ENCODE data around the gene NIPA2. TPM values are rescaled to one million over a fixed set of nuclear protein-coding genes. Genes with fewer than 3 reads are reported as not detected.

NIPA2 gene
- total RNA-seq, 2 experiments from 2014 or later: 53.9 to 72.2 TPM

GRCh38 chr15:22810033-22810852 is 28.2 kb upstream of the NIPA2 start:
- ATAC-seq (no peak), DNase-seq (no peak)
- Mint-ChIP-seq H3K27ac (peak overlapping the region; percentile 9), H3K4me3 (no peak overlapping the region), H3K27me3 (no peaks in the 10 kb centered on the region), H3K36me3 (peaks cover 3% of the 10 kb centered on the region), H3K9me3 (ENCODE audit: low read depth) (no peaks in the 10 kb centered on the region), H3K4me1 (peaks cover 5% of the 10 kb centered on the region)
- CTCF ChIA-PET: interaction anchor here (1.4 kb wide), 1 partner anchor 10 kb away, joined by 3 read pairs; no protein-coding TSS in a partner anchor

- CTCF ChIA-PET: interaction anchor here (1.4 kb wide), 1 partner anchor 9 kb away, joined by 3 read pairs; no protein-coding TSS in a partner anchor
- Mint-ChIP-seq H3K4me3 (no peak overlapping the region), H3K27ac (no peak overlapping the region), H3K27me3 (no peaks in the 10 kb centered on the region), H3K4me1 (peaks cover 5% of the 10 kb centered on the region), H3K36me3 (peaks cover 5% of the 10 kb centered on the region), H3K9me3 (ENCODE audit: low read depth) (no peaks in the 10 kb centered on the region)
- no peak for DNase-seq
- ATAC-seq: no peak
Measured at GRCh38 chr15:22810853-22811338, 27.6 kb upstream of the NIPA2 start.

- Mint-ChIP-seq H3K4me1 (peaks cover 5% of the 10 kb centered on the region), H3K27me3 (no peaks in the 10 kb centered on the region), H3K9me3 (ENCODE audit: low read depth) (no peaks in the 10 kb centered on the region), H3K36me3 (peaks cover 6% of the 10 kb centered on the region), H3K27ac (no peak overlapping the region), H3K4me3 (no peak overlapping the region)
- ATAC-seq (no peak), DNase-seq (no peak)
- CTCF ChIA-PET: no interaction called here
Measured at GRCh38 chr15:22811640-22812039, 26.8 kb upstream of the NIPA2 start.

GRCh38 chr15:22813844-22814243 is 24.6 kb upstream of the NIPA2 start:
- H3K36me3 Mint-ChIP-seq: peaks cover 4% of the 10 kb centered on the region
- ATAC-seq (no peak), DNase-seq (no peak)
- no peak overlapping the region for H3K27ac Mint-ChIP-seq
- CTCF ChIA-PET: no interaction called here
- H3K27me3 Mint-ChIP-seq: no peaks in the 10 kb centered on the region
- H3K4me3 Mint-ChIP-seq: no peak overlapping the region
- H3K4me1 Mint-ChIP-seq: peaks cover 5% of the 10 kb centered on the region
- no peaks in the 10 kb centered on the region for H3K9me3 Mint-ChIP-seq (ENCODE audit: low read depth)

- H3K9me3 Mint-ChIP-seq (ENCODE audit: low read depth): no peaks in the 10 kb centered on the region
- no peaks in the 10 kb centered on the region for H3K4me1 Mint-ChIP-seq
- no peak for DNase-seq
- peaks cover 6% of the 10 kb centered on the region for H3K36me3 Mint-ChIP-seq
- no peak for ATAC-seq
- H3K27me3 Mint-ChIP-seq: no peaks in the 10 kb centered on the region
- no peak overlapping the region for H3K4me3 Mint-ChIP-seq
- CTCF ChIA-PET: interaction anchor here (0.6 kb wide), 1 partner anchor 57 kb away, joined by 3 read pairs; no protein-coding TSS in a partner anchor
- no peak overlapping the region for H3K27ac Mint-ChIP-seq
Measured at GRCh38 chr15:22815766-22816165, 22.7 kb upstream of the NIPA2 start.

- Mint-ChIP-seq H3K9me3 (ENCODE audit: low read depth) (no peaks in the 10 kb centered on the region), H3K27me3 (no peaks in the 10 kb centered on the region), H3K27ac (no peak overlapping the region), H3K36me3 (peaks cover 17% of the 10 kb centered on the region), H3K4me1 (no peaks in the 10 kb centered on the region), H3K4me3 (no peak overlapping the region)
- ATAC-seq (no peak), DNase-seq (no peak)
- CTCF ChIA-PET: interaction anchor here (1.4 kb wide), 1 partner anchor 10 kb away, joined by 3 read pairs; no protein-coding TSS in a partner anchor
Measured at GRCh38 chr15:22819651-22820050, 18.8 kb upstream of the NIPA2 start.

GRCh38 chr15:22823495-22824128 is 14.9 kb upstream of the NIPA2 start:
- no peak overlapping the region for H3K4me3 Mint-ChIP-seq
- no peak overlapping the region for H3K27ac Mint-ChIP-seq
- H3K27me3 Mint-ChIP-seq: no peaks in the 10 kb centered on the region
- no peak for ATAC-seq
- H3K9me3 Mint-ChIP-seq (ENCODE audit: low read depth): no peaks in the 10 kb centered on the region
- no peak for DNase-seq
- CTCF ChIA-PET: no interaction called here
- H3K4me1 Mint-ChIP-seq: no peaks in the 10 kb centered on the region
- peaks cover 28% of the 10 kb centered on the region for H3K36me3 Mint-ChIP-seq

GRCh38 chr15:22827125-22827524 is 11.3 kb upstream of the NIPA2 start:
- Mint-ChIP-seq H3K9me3 (ENCODE audit: low read depth) (no peaks in the 10 kb centered on the region), H3K4me1 (no peaks in the 10 kb centered on the region), H3K4me3 (no peak overlapping the region), H3K27me3 (no peaks in the 10 kb centered on the region), H3K27ac (no peak overlapping the region), H3K36me3 (peaks cover 22% of the 10 kb centered on the region)
- DNase-seq: no peak
- CTCF ChIA-PET: no interaction called here
- no peak for ATAC-seq

- Mint-ChIP-seq H3K27me3 (peaks cover 4% of the 10 kb centered on the region), H3K27ac (no peak overlapping the region), H3K4me1 (no peaks in the 10 kb centered on the region), H3K9me3 (ENCODE audit: low read depth) (no peaks in the 10 kb centered on the region), H3K36me3 (peaks cover 5% of the 10 kb centered on the region), H3K4me3 (no peak overlapping the region)
- CTCF ChIA-PET: no interaction called here
- ATAC-seq (no peak), DNase-seq (no peak)
Measured at GRCh38 chr15:22831473-22831872, 7.0 kb upstream of the NIPA2 start.

- Mint-ChIP-seq H3K4me1 (peaks cover 25% of the 10 kb centered on the region), H3K9me3 (ENCODE audit: low read depth) (no peaks in the 10 kb centered on the region), H3K27me3 (no peaks in the 10 kb centered on the region), H3K36me3 (peaks cover 11% of the 10 kb centered on the region), H3K27ac (peak overlapping the region; percentile 93), H3K4me3 (peak overlapping the region; percentile 97)
- DNase-seq (no peak), ATAC-seq (no peak)
- CTCF ChIA-PET: interaction anchor here (1.0 kb wide), 1 partner anchor 53 kb away, joined by 3 read pairs; no protein-coding TSS in a partner anchor
Measured at GRCh38 chr15:22839046-22839695, 705 bp downstream of the NIPA2 start.

- peak overlapping the region; percentile 61 for H3K27ac Mint-ChIP-seq
- H3K36me3 Mint-ChIP-seq: peaks cover 36% of the 10 kb centered on the region
Measured at GRCh38 chr15:22844421-22845288, 6.2 kb downstream of the NIPA2 start.

GRCh38 chr15:22845289-22845900 is 6.9 kb downstream of the NIPA2 start:
- peak overlapping the region; percentile 36 for H3K27ac Mint-ChIP-seq
- peaks cover 46% of the 10 kb centered on the region for H3K4me1 Mint-ChIP-seq
- DNase-seq (no peak), ATAC-seq (no peak)
- H3K4me3 Mint-ChIP-seq: no peak overlapping the region
- no peaks in the 10 kb centered on the region for H3K27me3 Mint-ChIP-seq
- CTCF ChIA-PET: interaction anchor here (0.9 kb wide), 1 partner anchor 190 kb away, joined by 3 read pairs; no protein-coding TSS in a partner anchor
- no peaks in the 10 kb centered on the region for H3K9me3 Mint-ChIP-seq (ENCODE audit: low read depth)
- peaks cover 40% of the 10 kb centered on the region for H3K36me3 Mint-ChIP-seq

More at GRCh38 chr15:22844421-22845288, 6.2 kb downstream of the NIPA2 start:
- no peaks in the 10 kb centered on the region for H3K27me3 Mint-ChIP-seq
- no peak for ATAC-seq
- H3K4me3 Mint-ChIP-seq: no peak overlapping the region
- no peaks in the 10 kb centered on the region for H3K9me3 Mint-ChIP-seq (ENCODE audit: low read depth)
- CTCF ChIA-PET: interaction anchor here (0.9 kb wide), 1 partner anchor 191 kb away, joined by 3 read pairs; no protein-coding TSS in a partner anchor
- peaks cover 42% of the 10 kb centered on the region for H3K4me1 Mint-ChIP-seq
- DNase-seq: no peak

All from activated CD8-positive, alpha-beta memory T cell treated with anti-CD3 and anti-CD28 coated beads, Interleukin-2, amount 10 ng/mL, durations not matched to agents 7 days and 5 days (primary cell).